Liver (tissue), 9 donors: Measurements from ENCODE around the gene NEURL1. TPM values are rescaled to one million over a fixed set of nuclear protein-coding genes. Genes with fewer than 3 reads are reported as not detected.
A peak's percentile ranks its signal among the peaks of the same experiment; 100 is the strongest.

Experiments
- DNase-seq: peaks from one replicate; pipeline ENCODE4 v3.0.0-alpha.2; 2017; ENCODE audit warnings: low spot score
- H3K27ac ChIP-seq, 2 donors: one replicate each; pipeline ENCODE4 v1.7.0; 2013; ENCODE audit warnings: inconsistent platforms in 2 of 2, low read length in 2 of 2, control low read depth in 1 of 2, low read depth in 1 of 2, mild to moderate bottlenecking in 1 of 2
- H3K27me3 ChIP-seq, 4 donors: one replicate each; pipeline versions ENCODE4 v1.6.1 to v1.7.0; 2013; ENCODE audit warnings: low read length in 3 of 4, inconsistent platforms in 1 of 4, mild to moderate bottlenecking in 1 of 4, moderate library complexity in 1 of 4; ENCODE audit not compliant: control insufficient read depth in 4 of 4, insufficient read depth in 4 of 4
- H3K36me3 ChIP-seq, 4 donors: one replicate each; pipeline versions ENCODE4 v1.6.1 to v1.7.0; 2013; ENCODE audit warnings: low read length in 3 of 4, mild to moderate bottlenecking in 3 of 4, low read depth in 1 of 4, moderate library complexity in 1 of 4; ENCODE audit not compliant: control insufficient read depth in 4 of 4, insufficient read depth in 3 of 4
- H3K4me1 ChIP-seq, 4 donors: one replicate each; pipeline versions ENCODE4 v1.6.1 to v1.7.0; 2013; ENCODE audit warnings: low read length in 3 of 4, mild to moderate bottlenecking in 3 of 4, moderate library complexity in 1 of 4; ENCODE audit not compliant: control insufficient read depth in 4 of 4, insufficient read depth in 4 of 4
- H3K4me3 ChIP-seq, 3 donors: one replicate each; pipeline versions ENCODE4 v1.6.1 to v1.7.0; 2013; ENCODE audit warnings: low read length in 3 of 3, control low read depth in 1 of 3, low read depth in 1 of 3, mild to moderate bottlenecking in 1 of 3
- H3K9ac ChIP-seq, 2 donors: one replicate each; pipeline ENCODE4 v1.7.0; 2013; ENCODE audit warnings: low read length in 2 of 2, mild to moderate bottlenecking in 2 of 2, moderate library complexity in 2 of 2, control low read depth in 1 of 2, low read depth in 1 of 2
- H3K9me3 ChIP-seq, 4 donors: one replicate each; pipeline versions ENCODE4 v1.6.1 to v1.7.0; 2013; ENCODE audit warnings: low read length in 3 of 4; ENCODE audit not compliant: control insufficient read depth in 4 of 4
- EGR1 ChIP-seq, 2 donors: IDR thresholded peaks; 2 replicates each; pipeline ENCODE4 v1.6.1; 2016 to 2018; ENCODE audit warnings: antibody characterized with exemption in 2 of 2, low read depth in 2 of 2
- FOXA1 ChIP-seq: IDR thresholded peaks from 2 replicates; pipeline ENCODE4 v1.6.1; 2016; ENCODE audit warnings: antibody characterized with exemption
- FOXA2 ChIP-seq: IDR thresholded peaks from 2 replicates; pipeline ENCODE4 v1.6.1; 2016; ENCODE audit warnings: antibody characterized with exemption
- GABPA ChIP-seq, 2 donors: IDR thresholded peaks in 1 of 2; conservative IDR thresholded peaks in 1 of 2; 2 replicates each; pipeline ENCODE4 v1.6.1; 2016; ENCODE audit warnings: antibody characterized with exemption in 2 of 2, mild to moderate bottlenecking in 1 of 2, moderate library complexity in 1 of 2
- HNF4G ChIP-seq: IDR thresholded peaks from 2 replicates; pipeline ENCODE4 v1.6.1; 2016; ENCODE audit warnings: antibody characterized with exemption
- JUND ChIP-seq, 2 donors: IDR thresholded peaks; 2 replicates each; pipeline ENCODE4 v1.6.1; 2016; ENCODE audit warnings: antibody characterized with exemption in 2 of 2
- NR2F2 ChIP-seq: IDR thresholded peaks from 2 replicates; pipeline ENCODE4 v1.6.1; 2016; ENCODE audit warnings: antibody characterized with exemption
- RAD21 ChIP-seq, 2 donors: IDR thresholded peaks; 2 replicates each; pipeline ENCODE4 v1.6.1; 2016; ENCODE audit warnings: antibody characterized with exemption in 2 of 2, mild to moderate bottlenecking in 2 of 2
- RXRA ChIP-seq, 2 donors: IDR thresholded peaks; 2 replicates each; pipeline ENCODE4 v1.6.1; 2017 to 2018; ENCODE audit warnings: antibody characterized with exemption in 2 of 2, mild to moderate bottlenecking in 1 of 2
- SP1 ChIP-seq: IDR thresholded peaks from 2 replicates; pipeline ENCODE4 v1.6.1; 2018; ENCODE audit warnings: antibody characterized with exemption, mild to moderate bottlenecking
- TAF1 ChIP-seq: conservative IDR thresholded peaks from 2 replicates; pipeline ENCODE4 v1.6.1; 2016; ENCODE audit warnings: antibody characterized with exemption, mild to moderate bottlenecking
- YY1 ChIP-seq: IDR thresholded peaks from 2 replicates; pipeline ENCODE4 v1.6.1; 2016; ENCODE audit warnings: antibody characterized with exemption, mild to moderate bottlenecking
- WGBS: extraction: QIAGEN DNeasy Blood & Tissue Kit; methylation state at CpG from one replicate; pipeline ENCODE4 v1.1.7; 2013; 5-methylcytosine and 5-hydroxymethylcytosine counted together
- polyA plus RNA-seq, 2 donors: library from polyadenylated mRNA; stranded (reverse) in 1 of 2; unstranded in 1 of 2; fragments of 200-250 nt in 1 of 2; fragments of >200 nt in 1 of 2; fragmentation: Nextera tagmentation in 1 of 2; extraction: Ambion mirVana in 1 of 2; gene quantifications; one replicate each; pipeline versions ENCODE4 v1.2.1 to v1.2.3, GENCODE V29; 2013 to 2015
- total RNA-seq, 2 donors: library from RNA; depleted of rRNA; stranded (reverse); fragments of >200 nt; gene quantifications; one replicate each; pipeline ENCODE4 v1.2.3, GENCODE V29; 2014
- TF ChIP-seq, protein P1 (sequence below): IDR thresholded peaks from 2 replicates; pipeline ENCODE4 v1.6.1; 2016; ENCODE audit warnings: antibody characterized with exemption
- TF ChIP-seq, protein P2 (sequence below): IDR thresholded peaks from 2 replicates; pipeline ENCODE4 v1.6.1; 2016; ENCODE audit warnings: antibody characterized with exemption
- TF ChIP-seq, protein P3 (sequence below): IDR thresholded peaks from 2 replicates; pipeline ENCODE4 v1.6.1; 2016; ENCODE audit warnings: antibody characterized with exemption, mild to moderate bottlenecking
- TF ChIP-seq, protein P4 (sequence below): fragments of 150-350 bp; IDR thresholded peaks from 2 replicates; pipeline ENCODE4 v1.5.1; 2017; ENCODE audit warnings: improper control_type of control experiment, low read depth, low read length; ENCODE audit not compliant: missing input control
- TF ChIP-seq, protein P5 (sequence below): IDR thresholded peaks from 2 replicates; pipeline ENCODE4 v1.6.1; 2016; ENCODE audit warnings: antibody characterized with exemption
- donor health status: healthy.
- donor health status: healthy.
- donor health status: healthy.
- donor health status: healthy.
- donor health status: healthy.

Gene NEURL1
- total and polyA plus RNA-seq, 4 donors, result 0.11 to 3.9 (median 0.74) TPM

DNA sequence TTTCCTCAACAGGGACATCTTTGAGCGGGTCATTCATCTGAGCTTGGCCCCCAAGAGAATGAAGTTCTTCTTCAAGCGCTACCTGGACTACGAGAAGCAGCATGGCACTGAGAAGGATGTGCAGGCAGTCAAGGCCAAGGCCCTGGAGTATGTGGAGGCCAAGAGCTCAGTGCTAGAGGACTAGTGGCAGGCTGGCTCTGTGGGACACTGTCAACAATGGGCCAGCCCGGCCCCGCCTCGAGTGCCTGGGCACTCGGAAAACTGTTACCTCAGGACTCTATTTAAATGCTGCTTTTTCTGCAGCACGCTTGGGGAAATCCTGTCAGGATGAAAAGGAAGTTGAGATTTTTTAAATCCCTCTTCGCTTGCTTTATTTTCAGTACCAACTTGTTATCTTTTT is 48.1 kb upstream of the NEURL1 start:
- TF ChIP-seq, protein P1, sequence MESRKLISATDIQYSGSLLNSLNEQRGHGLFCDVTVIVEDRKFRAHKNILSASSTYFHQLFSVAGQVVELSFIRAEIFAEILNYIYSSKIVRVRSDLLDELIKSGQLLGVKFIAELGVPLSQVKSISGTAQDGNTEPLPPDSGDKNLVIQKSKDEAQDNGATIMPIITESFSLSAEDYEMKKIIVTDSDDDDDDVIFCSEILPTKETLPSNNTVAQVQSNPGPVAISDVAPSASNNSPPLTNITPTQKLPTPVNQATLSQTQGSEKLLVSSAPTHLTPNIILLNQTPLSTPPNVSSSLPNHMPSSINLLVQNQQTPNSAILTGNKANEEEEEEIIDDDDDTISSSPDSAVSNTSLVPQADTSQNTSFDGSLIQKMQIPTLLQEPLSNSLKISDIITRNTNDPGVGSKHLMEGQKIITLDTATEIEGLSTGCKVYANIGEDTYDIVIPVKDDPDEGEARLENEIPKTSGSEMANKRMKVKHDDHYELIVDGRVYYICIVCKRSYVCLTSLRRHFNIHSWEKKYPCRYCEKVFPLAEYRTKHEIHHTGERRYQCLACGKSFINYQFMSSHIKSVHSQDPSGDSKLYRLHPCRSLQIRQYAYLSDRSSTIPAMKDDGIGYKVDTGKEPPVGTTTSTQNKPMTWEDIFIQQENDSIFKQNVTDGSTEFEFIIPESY, result no peak
- TF ChIP-seq TAF1 (no peak), EGR1 (IDR thresholded peaks at IDR 0.05; ENCODE audit: low read depth in 2 of 2) (no peak), YY1 (no peak), RAD21 (IDR thresholded peaks at IDR 0.05) (no peak), GABPA (IDR thresholded peaks at IDR 0.05 in 1 of 2, conservative IDR thresholded peaks at IDR 0.05 in 1 of 2) (no peak), HNF4G (no peak), FOXA2 (no peak), JUND (IDR thresholded peaks at IDR 0.05) (no peak), RXRA (IDR thresholded peaks at IDR 0.05) (no peak)
- TF ChIP-seq, protein P2, sequence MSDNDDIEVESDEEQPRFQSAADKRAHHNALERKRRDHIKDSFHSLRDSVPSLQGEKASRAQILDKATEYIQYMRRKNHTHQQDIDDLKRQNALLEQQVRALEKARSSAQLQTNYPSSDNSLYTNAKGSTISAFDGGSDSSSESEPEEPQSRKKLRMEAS, result no peak
- TF ChIP-seq, protein P3, sequence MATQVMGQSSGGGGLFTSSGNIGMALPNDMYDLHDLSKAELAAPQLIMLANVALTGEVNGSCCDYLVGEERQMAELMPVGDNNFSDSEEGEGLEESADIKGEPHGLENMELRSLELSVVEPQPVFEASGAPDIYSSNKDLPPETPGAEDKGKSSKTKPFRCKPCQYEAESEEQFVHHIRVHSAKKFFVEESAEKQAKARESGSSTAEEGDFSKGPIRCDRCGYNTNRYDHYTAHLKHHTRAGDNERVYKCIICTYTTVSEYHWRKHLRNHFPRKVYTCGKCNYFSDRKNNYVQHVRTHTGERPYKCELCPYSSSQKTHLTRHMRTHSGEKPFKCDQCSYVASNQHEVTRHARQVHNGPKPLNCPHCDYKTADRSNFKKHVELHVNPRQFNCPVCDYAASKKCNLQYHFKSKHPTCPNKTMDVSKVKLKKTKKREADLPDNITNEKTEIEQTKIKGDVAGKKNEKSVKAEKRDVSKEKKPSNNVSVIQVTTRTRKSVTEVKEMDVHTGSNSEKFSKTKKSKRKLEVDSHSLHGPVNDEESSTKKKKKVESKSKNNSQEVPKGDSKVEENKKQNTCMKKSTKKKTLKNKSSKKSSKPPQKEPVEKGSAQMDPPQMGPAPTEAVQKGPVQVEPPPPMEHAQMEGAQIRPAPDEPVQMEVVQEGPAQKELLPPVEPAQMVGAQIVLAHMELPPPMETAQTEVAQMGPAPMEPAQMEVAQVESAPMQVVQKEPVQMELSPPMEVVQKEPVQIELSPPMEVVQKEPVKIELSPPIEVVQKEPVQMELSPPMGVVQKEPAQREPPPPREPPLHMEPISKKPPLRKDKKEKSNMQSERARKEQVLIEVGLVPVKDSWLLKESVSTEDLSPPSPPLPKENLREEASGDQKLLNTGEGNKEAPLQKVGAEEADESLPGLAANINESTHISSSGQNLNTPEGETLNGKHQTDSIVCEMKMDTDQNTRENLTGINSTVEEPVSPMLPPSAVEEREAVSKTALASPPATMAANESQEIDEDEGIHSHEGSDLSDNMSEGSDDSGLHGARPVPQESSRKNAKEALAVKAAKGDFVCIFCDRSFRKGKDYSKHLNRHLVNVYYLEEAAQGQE, result no peak
- TF ChIP-seq, protein P4, sequence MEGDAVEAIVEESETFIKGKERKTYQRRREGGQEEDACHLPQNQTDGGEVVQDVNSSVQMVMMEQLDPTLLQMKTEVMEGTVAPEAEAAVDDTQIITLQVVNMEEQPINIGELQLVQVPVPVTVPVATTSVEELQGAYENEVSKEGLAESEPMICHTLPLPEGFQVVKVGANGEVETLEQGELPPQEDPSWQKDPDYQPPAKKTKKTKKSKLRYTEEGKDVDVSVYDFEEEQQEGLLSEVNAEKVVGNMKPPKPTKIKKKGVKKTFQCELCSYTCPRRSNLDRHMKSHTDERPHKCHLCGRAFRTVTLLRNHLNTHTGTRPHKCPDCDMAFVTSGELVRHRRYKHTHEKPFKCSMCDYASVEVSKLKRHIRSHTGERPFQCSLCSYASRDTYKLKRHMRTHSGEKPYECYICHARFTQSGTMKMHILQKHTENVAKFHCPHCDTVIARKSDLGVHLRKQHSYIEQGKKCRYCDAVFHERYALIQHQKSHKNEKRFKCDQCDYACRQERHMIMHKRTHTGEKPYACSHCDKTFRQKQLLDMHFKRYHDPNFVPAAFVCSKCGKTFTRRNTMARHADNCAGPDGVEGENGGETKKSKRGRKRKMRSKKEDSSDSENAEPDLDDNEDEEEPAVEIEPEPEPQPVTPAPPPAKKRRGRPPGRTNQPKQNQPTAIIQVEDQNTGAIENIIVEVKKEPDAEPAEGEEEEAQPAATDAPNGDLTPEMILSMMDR, result no peak
- Histone ChIP-seq H3K4me3 (no peak overlapping the region), H3K36me3 (peaks cover 4 to 69% (median 37%) of the 10 kb centered on the region in 4 donors), H3K27ac (peak overlapping the region in 1 of 2 donors; percentile 40), H3K9ac (no peak overlapping the region), H3K4me1 (peaks cover 0 to 3% (median 0%) of the 10 kb centered on the region in 4 donors), H3K9me3 (no peaks in the 10 kb centered on the region), H3K27me3 (no peaks in the 10 kb centered on the region)
- 90% methylated on average over 9 of the region's 9 CpGs for WGBS
- no peak for DNase-seq

DNA sequence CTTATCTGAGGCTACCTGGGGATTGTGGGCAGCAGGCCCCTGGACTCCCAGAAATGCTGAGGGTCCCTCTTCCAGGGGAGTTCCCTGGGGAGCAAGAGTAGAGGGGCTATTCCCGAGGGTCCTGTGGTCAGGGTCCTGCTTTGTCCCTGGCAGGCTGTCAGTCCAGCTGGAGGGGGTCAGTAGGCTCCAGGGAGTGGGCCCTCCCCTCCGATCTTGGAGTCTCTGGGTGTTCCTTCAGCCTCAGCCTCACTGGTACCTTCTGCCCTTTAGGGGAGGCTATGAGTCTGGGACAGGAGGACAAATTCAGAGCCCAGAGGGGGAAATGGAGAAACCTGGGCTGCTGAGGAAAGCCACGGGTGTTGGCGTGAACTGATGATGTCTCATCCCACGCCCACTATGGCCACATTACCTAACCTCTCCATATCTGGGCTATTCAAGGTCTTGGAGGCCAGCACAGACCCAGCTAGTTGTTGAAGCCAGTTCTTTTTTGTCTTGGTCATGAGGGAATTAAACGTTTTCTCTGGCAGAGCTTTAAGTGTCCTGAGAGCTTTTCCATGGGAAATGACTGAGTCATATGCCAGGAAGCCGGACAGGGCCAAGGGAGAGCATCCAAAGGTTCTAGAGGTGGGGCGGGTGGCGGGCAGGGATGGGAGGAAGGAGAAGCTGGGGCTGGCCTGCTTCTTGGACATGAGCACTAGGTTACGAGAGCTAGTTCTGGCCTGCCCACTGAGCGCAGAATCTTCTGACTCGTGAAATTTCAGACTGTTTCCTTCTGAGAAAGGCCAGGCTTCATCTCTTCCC is 47.5 kb upstream of the NEURL1 start:
- DNase-seq, result no peak
- H3K36me3 ChIP-seq, result peaks cover 4 to 63% (median 36%) of the 10 kb centered on the region in 4 donors
- peak overlapping the region; percentile 40 to 63 for H3K27ac ChIP-seq
- TF ChIP-seq RXRA (IDR thresholded peaks at IDR 0.05), result peak in 1 of 2 donors; percentile 6
- TF ChIP-seq NR2F2, result peak; percentile 89
- TF ChIP-seq SP1, result peak; percentile 20
- TF ChIP-seq, protein P1, result no peak
- no peak for TF ChIP-seq FOXA1
- TF ChIP-seq RAD21 (IDR thresholded peaks at IDR 0.05), result no peak
- TF ChIP-seq JUND (IDR thresholded peaks at IDR 0.05), result no peak
- TF ChIP-seq, protein P5, sequence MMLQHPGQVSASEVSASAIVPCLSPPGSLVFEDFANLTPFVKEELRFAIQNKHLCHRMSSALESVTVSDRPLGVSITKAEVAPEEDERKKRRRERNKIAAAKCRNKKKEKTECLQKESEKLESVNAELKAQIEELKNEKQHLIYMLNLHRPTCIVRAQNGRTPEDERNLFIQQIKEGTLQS, result no peak
- no peaks in the 10 kb centered on the region for H3K27me3 ChIP-seq
- no peaks in the 10 kb centered on the region for H3K9me3 ChIP-seq
- no peak overlapping the region for H3K4me3 ChIP-seq
- no peak overlapping the region for H3K9ac ChIP-seq
- 83% methylated on average over 12 of the region's 12 CpGs for WGBS
- H3K4me1 ChIP-seq, result peaks cover 0 to 4% (median 0%) of the 10 kb centered on the region in 4 donors
